Measurements from ENCODE around the gene TCL1B. TPM values are rescaled to one million over a fixed set of nuclear protein-coding genes. Genes with fewer than 3 reads are reported as not detected.

TCL1B gene
- total RNA-seq, 1 experiment from 2014 or later: 3.6 TPM

DNA sequence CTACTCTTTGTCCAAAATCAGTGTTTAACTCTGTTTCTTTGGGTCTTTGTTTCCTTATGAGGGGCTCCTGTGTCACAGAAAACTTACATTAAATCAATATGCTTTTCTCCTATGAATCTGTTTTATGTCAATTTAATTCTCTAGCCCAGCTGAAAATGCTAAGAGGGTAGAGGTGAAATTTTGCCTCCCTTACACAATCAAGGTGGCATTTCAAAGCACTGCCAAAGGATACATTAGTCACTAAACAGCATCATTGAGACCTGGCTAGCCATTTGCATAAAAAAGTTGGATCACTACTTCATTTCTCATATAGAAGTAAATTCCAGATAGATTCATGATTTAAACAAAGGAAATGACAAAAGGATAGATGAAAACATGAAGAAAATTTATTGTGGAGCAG is 12.1 kb downstream of the TCL1B start:
- H3K4me1 ChIP-seq (ENCODE audit: insufficient read depth, low read length): no peaks in the 10 kb centered on the region; the same call in 1 of the 2 replicates
- Mint-ChIP-seq H3K4me1 (peaks cover 41% of the 10 kb centered on the region in 2 experiments), H3K27ac (no peak overlapping the region), H3K9me3 (peaks cover 0 to 2% of the 10 kb centered on the region in 2 experiments; a peak in 2 of 5 replicates), H3K27me3 (ENCODE audit: low read depth) (peaks cover 98% of the 10 kb centered on the region), H3K36me3 (ENCODE audit: insufficient read depth in 1 of 3, low read depth in 3 of 3) (0 out of 7 replicates have a peak, but pooled peaks cover 0 to 3% (median 0%) of the 10 kb centered on the region in 3 experiments), H3K4me3 (no peak overlapping the region)
- H2AK5ac ChIP-seq (ENCODE audit: insufficient read length, low read length): no peak overlapping the region
- no peak overlapping the region for H3K4me2 ChIP-seq (ENCODE audit: insufficient read depth, insufficient read length, low read length)
- no peak overlapping the region for H2BK5ac ChIP-seq (ENCODE audit: insufficient read length, low read length)
- peaks cover 41% of the 10 kb centered on the region for H3K27me3 ChIP-seq (ENCODE audit: insufficient read depth, low read length)
- no peak overlapping the region for H3K18ac ChIP-seq (ENCODE audit: insufficient read length, low read depth, low read length)
- no peak overlapping the region for H3T11ph ChIP-seq (ENCODE audit: low read length)
- H2BK15ac ChIP-seq (ENCODE audit: low read depth, low read length): no peak overlapping the region
- H3K56ac ChIP-seq (ENCODE audit: insufficient read length, low read depth, low read length): no peak overlapping the region
- DNase-seq: no peak
- H4K20me1 ChIP-seq (ENCODE audit: control insufficient read depth, insufficient read depth, insufficient read length): no peaks in the 10 kb centered on the region
- H4K8ac ChIP-seq (replicated peaks; ENCODE audit: insufficient read length, low read depth, low read length): no peak overlapping the region
- no peaks in the 10 kb centered on the region for H3K79me2 ChIP-seq (ENCODE audit: insufficient read depth, low read length)
- no peak overlapping the region for H4K91ac ChIP-seq (ENCODE audit: insufficient read length, low read depth, low read length)
- no peaks in the 10 kb centered on the region for H3K23me2 ChIP-seq (ENCODE audit: insufficient read length, low read depth, low read length, poor library complexity, severe bottlenecking)
- no peak overlapping the region for H2BK120ac ChIP-seq (ENCODE audit: low read depth, low read length, poor library complexity, severe bottlenecking)
- TF ChIP-seq, protein P1, sequence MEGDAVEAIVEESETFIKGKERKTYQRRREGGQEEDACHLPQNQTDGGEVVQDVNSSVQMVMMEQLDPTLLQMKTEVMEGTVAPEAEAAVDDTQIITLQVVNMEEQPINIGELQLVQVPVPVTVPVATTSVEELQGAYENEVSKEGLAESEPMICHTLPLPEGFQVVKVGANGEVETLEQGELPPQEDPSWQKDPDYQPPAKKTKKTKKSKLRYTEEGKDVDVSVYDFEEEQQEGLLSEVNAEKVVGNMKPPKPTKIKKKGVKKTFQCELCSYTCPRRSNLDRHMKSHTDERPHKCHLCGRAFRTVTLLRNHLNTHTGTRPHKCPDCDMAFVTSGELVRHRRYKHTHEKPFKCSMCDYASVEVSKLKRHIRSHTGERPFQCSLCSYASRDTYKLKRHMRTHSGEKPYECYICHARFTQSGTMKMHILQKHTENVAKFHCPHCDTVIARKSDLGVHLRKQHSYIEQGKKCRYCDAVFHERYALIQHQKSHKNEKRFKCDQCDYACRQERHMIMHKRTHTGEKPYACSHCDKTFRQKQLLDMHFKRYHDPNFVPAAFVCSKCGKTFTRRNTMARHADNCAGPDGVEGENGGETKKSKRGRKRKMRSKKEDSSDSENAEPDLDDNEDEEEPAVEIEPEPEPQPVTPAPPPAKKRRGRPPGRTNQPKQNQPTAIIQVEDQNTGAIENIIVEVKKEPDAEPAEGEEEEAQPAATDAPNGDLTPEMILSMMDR (conservative IDR thresholded peaks at IDR 0.05): no peak
- no peak overlapping the region for H3K27ac ChIP-seq (ENCODE audit: insufficient read length, low read depth, low read length)
- no peak overlapping the region for H3K9ac ChIP-seq (ENCODE audit: extremely low read depth, insufficient read length, low read length)
- H2BK12ac ChIP-seq (ENCODE audit: insufficient read length, low read depth, low read length): no peak overlapping the region
- no peak overlapping the region for H4K5ac ChIP-seq (ENCODE audit: insufficient read length, low read depth, low read length)
- no peak overlapping the region for H2AFZ ChIP-seq (ENCODE audit: low read length)
- H3K9me3 ChIP-seq (ENCODE audit: control insufficient read depth, low read depth, low read length): no peaks in the 10 kb centered on the region
- H3K14ac ChIP-seq (ENCODE audit: insufficient read depth, low read length): no peak overlapping the region
- H3K4ac ChIP-seq (ENCODE audit: low read depth, low read length): no peak overlapping the region
- H3K23ac ChIP-seq (ENCODE audit: insufficient read length, low read depth, low read length): no peak overlapping the region
- no peak overlapping the region for H2BK20ac ChIP-seq (ENCODE audit: low read depth, low read length, poor library complexity, severe bottlenecking)
- no peaks in the 10 kb centered on the region for H3K79me1 ChIP-seq (ENCODE audit: insufficient read depth, low read depth, low read length, poor library complexity, severe bottlenecking)
